Peyer's patch (tissue), 4 donors: ENCODE data around the gene SAMD9L.

Source experiments
- POLR2A ChIP-seq, 2 donors: fragments of 450-650 bp; IDR thresholded peaks; one replicate each; pipeline ENCODE4 v1.5.1; 2017; ENCODE audit warnings: antibody characterized with exemption in 2 of 2, mild to moderate bottlenecking in 2 of 2, moderate library complexity in 2 of 2
- TF ChIP-seq, protein P1 (sequence below), 6 experiments: fragments of 450-650 bp in 4 of 6; fragments of 200-600 bp in 2 of 6; sonication (generic) in 1 of 6; IDR thresholded peaks; one replicate each; pipeline ENCODE4 v1.5.1; 2017 to 2019; ENCODE audit warnings: antibody characterized with exemption in 6 of 6, mild to moderate bottlenecking in 3 of 6, moderate library complexity in 1 of 6

DNA sequence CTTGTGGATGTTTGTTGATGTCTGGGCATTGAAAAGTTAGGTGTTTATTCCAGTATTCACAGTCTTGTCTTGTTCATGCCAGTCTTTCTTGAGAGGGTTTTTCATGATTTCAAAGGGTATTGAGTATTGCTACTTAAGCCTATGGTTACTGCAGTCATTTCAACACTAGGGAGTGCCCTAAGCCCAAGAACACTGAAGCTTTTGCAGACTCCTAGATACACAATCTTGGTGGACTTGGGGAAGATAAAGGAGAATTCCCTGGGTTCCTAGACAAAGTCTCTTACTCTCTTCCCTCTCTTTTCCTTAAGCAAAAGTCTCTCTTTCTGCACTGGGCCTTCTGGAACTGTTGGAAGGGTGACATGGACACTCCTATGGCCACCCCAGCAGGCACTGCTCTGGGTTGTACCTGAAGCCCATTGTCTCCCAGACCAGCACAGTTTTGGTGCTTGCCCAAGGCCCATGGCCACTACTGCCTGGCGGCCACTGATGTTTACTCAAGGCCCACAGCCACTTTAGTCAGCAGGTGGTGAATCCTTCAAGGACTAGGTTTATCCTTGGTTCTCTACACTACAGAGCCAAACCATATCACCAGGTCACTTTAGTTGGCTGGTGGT lies 55.3 kb downstream of the SAMD9L start:
- TF ChIP-seq, protein P1, sequence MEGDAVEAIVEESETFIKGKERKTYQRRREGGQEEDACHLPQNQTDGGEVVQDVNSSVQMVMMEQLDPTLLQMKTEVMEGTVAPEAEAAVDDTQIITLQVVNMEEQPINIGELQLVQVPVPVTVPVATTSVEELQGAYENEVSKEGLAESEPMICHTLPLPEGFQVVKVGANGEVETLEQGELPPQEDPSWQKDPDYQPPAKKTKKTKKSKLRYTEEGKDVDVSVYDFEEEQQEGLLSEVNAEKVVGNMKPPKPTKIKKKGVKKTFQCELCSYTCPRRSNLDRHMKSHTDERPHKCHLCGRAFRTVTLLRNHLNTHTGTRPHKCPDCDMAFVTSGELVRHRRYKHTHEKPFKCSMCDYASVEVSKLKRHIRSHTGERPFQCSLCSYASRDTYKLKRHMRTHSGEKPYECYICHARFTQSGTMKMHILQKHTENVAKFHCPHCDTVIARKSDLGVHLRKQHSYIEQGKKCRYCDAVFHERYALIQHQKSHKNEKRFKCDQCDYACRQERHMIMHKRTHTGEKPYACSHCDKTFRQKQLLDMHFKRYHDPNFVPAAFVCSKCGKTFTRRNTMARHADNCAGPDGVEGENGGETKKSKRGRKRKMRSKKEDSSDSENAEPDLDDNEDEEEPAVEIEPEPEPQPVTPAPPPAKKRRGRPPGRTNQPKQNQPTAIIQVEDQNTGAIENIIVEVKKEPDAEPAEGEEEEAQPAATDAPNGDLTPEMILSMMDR (IDR thresholded peaks at IDR 0.05): peak in 4 of 6 experiments; percentile 19 to 58 (median 50)
- TF ChIP-seq POLR2A (IDR thresholded peaks at IDR 0.05): no peak
